Measurements from ENCODE around the gene PHF21A. TPM values are rescaled to one million over a fixed set of nuclear protein-coding genes. Genes with fewer than 3 reads are reported as not detected.
A peak's percentile ranks its signal among the peaks of the same experiment; 100 is the strongest.

The PHF21A gene
- total and polyA plus RNA-seq, 7 donors: 4.1 to 21.3 (median 17.2) TPM

DNA sequence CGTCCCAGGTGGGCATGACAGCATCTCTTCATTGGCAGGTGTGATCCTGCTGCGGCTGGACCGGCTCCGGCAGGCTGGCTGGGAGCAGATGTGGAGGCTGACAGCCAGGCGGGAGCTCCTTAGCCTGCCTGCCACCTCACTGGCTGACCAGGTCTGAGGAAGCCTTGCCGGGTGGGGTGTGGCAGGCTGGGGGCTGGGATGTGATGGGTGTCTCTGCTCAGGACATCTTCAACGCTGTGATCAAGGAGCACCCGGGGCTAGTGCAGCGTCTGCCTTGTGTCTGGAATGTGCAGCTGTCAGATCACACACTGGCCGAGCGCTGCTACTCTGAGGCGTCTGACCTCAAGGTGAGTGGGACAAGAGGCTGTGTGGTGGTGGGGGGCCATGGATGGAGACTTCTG is 195.3 kb downstream of the PHF21A start:
- H3K27me3 ChIP-seq (ENCODE audit: insufficient read depth in 3 of 3, low read length in 2 of 3): peaks cover 0 to 34% (median 13%) of the 10 kb centered on the region in 3 donors
- WGBS, 3 donors: 44 to 52% (median 48%) methylated on average over 12 of the region's 12 CpGs
- no peak for TF ChIP-seq CTCF (IDR thresholded peaks at IDR 0.05)
- H3K4me1 ChIP-seq: peaks cover 6% of the 10 kb centered on the region
- no peaks in the 10 kb centered on the region for H3K36me3 ChIP-seq (ENCODE audit: insufficient read depth in 1 of 2, low read depth in 1 of 2)
- ATAC-seq: no peak
- H3K9me3 ChIP-seq: no peaks in the 10 kb centered on the region
- peak in 1 of 2 donors; percentile 44 for DNase-seq
- H3K27ac ChIP-seq: no peak overlapping the region
- H3K4me3 ChIP-seq: no peak overlapping the region
- intact Hi-C loops (cut with DNase I): no loop called here

- 76 to 92% (median 90%) methylated on average over 3 of the region's 3 CpGs for WGBS, 3 donors
- no peak for DNase-seq
Observed at GRCh38 chr11:45925550-45925949, 195.7 kb downstream of the PHF21A start.

GRCh38 chr11:45924927-45925326 is 196.3 kb downstream of the PHF21A start:
- peaks cover 6% of the 10 kb centered on the region for H3K4me1 ChIP-seq
- no peak for ATAC-seq
- H3K9me3 ChIP-seq: no peaks in the 10 kb centered on the region
- 81 to 84% (median 84%) methylated on average over 6 of the region's 6 CpGs for WGBS, 3 donors
- no peak for TF ChIP-seq CTCF (IDR thresholded peaks at IDR 0.05)
- H3K36me3 ChIP-seq (ENCODE audit: insufficient read depth in 1 of 2, low read depth in 1 of 2): no peaks in the 10 kb centered on the region
- intact Hi-C loops (cut with DNase I): no loop called here
- no peak for DNase-seq
- peaks cover 0 to 34% (median 13%) of the 10 kb centered on the region in 3 donors for H3K27me3 ChIP-seq (ENCODE audit: insufficient read depth in 3 of 3, low read length in 2 of 3)
- H3K27ac ChIP-seq: no peak overlapping the region
- no peak overlapping the region for H3K4me3 ChIP-seq

More at GRCh38 chr11:45925550-45925949, 195.7 kb downstream of the PHF21A start:
- no peak for TF ChIP-seq CTCF (IDR thresholded peaks at IDR 0.05)
- no peak for ATAC-seq
- H3K9me3 ChIP-seq: no peaks in the 10 kb centered on the region
- H3K4me1 ChIP-seq: peaks cover 6% of the 10 kb centered on the region
- intact Hi-C loops (cut with DNase I): no loop called here
- H3K4me3 ChIP-seq: no peak overlapping the region
- no peaks in the 10 kb centered on the region for H3K36me3 ChIP-seq (ENCODE audit: insufficient read depth in 1 of 2, low read depth in 1 of 2)
- no peak overlapping the region for H3K27ac ChIP-seq
- H3K27me3 ChIP-seq (ENCODE audit: insufficient read depth in 3 of 3, low read length in 2 of 3): peaks cover 0 to 34% (median 13%) of the 10 kb centered on the region in 3 donors

- peak in 1 of 2 donors; percentile 43 for DNase-seq
- Histone ChIP-seq H3K27ac (no peak overlapping the region), H3K4me3 (no peak overlapping the region), H3K4me1 (peaks cover 6% of the 10 kb centered on the region), H3K36me3 (ENCODE audit: insufficient read depth in 1 of 2, low read depth in 1 of 2) (no peaks in the 10 kb centered on the region), H3K27me3 (ENCODE audit: insufficient read depth in 3 of 3, low read length in 2 of 3) (peaks cover 0 to 34% (median 13%) of the 10 kb centered on the region in 3 donors), H3K9me3 (no peaks in the 10 kb centered on the region)
- intact Hi-C loops (cut with DNase I): no loop called here
- ATAC-seq: no peak
- TF ChIP-seq CTCF (IDR thresholded peaks at IDR 0.05): no peak
- WGBS, 3 donors: 66 to 73% (median 69%) methylated on average over 20 to 22 of the region's 22 CpGs
Observed at GRCh38 chr11:45924036-45924915, 197.0 kb downstream of the PHF21A start.

All from psoas muscle (tissue), 8 donors.